Measurements from ENCODE around the gene SCGB1A1. TPM values are rescaled to one million over a fixed set of nuclear protein-coding genes. Genes with fewer than 3 reads are reported as not detected.

Gene SCGB1A1
- total RNA-seq, 2 experiments from 2014 or later = not detected

GRCh38 chr11:62427630-62428233 is 8.9 kb downstream of the SCGB1A1 start:
- TF ChIP-seq CTCF (conservative IDR thresholded peaks at IDR 0.05; ENCODE audit: low read length) = no peak
- TF ChIP-seq EZH2phosphoT487 (IDR thresholded peaks at IDR 0.05; ENCODE audit: borderline replicate concordance, low read depth, low read length) = no peak
- H3K27ac ChIP-seq (ENCODE audit: low read depth, low read length, poor library complexity, severe bottlenecking) = no peak overlapping the region
- BruUV-seq (replicated peaks) = no TSS peak
- H3K36me3 ChIP-seq (ENCODE audit: insufficient read depth, low read length) = no peaks in the 10 kb centered on the region
- no peaks in the 10 kb centered on the region for H3K79me2 ChIP-seq (ENCODE audit: insufficient read depth, low read depth, low read length)
- no peaks in the 10 kb centered on the region for H3K4me1 ChIP-seq (ENCODE audit: insufficient read depth, low read length, poor library complexity, severe bottlenecking)
- no peaks in the 10 kb centered on the region for H4K20me1 ChIP-seq (ENCODE audit: insufficient read depth, low read length)
- no peak overlapping the region for H3K4me2 ChIP-seq (ENCODE audit: low read length)
- POLR2A ChIA-PET = no interaction called here
- CTCF ChIA-PET (ENCODE audit: unreplicated experiment) = no interaction called here
- H3K9me2 ChIP-seq (ENCODE audit: insufficient read depth, low read length) = no peaks in the 10 kb centered on the region
- no peak overlapping the region for H3K4me3 ChIP-seq (ENCODE audit: low read depth, low read length, poor library complexity, severe bottlenecking)
- DNase-seq (ENCODE audit: low spot score) = no peak
- no peak overlapping the region for H2AFZ ChIP-seq (ENCODE audit: low read length)
- intact Hi-C loops (cut with micrococcal nuclease; ENCODE audit: unreplicated experiment) = no loop called here
- H3K9me3 ChIP-seq (ENCODE audit: low read length) = no peaks in the 10 kb centered on the region

- no peaks in the 10 kb centered on the region for H3K9me3 ChIP-seq (ENCODE audit: low read length)
- no peak overlapping the region for H3K4me2 ChIP-seq (ENCODE audit: low read length)
- ChIA-PET POLR2A (no interaction called here), CTCF (ENCODE audit: unreplicated experiment) (no interaction called here)
- no peak for DNase-seq (ENCODE audit: low spot score)
- H3K9me2 ChIP-seq (ENCODE audit: insufficient read depth, low read length) = no peaks in the 10 kb centered on the region
- no TSS peak for BruUV-seq (replicated peaks)
- H3K4me1 ChIP-seq (ENCODE audit: insufficient read depth, low read length, poor library complexity, severe bottlenecking) = no peaks in the 10 kb centered on the region
- no peaks in the 10 kb centered on the region for H4K20me1 ChIP-seq (ENCODE audit: insufficient read depth, low read length)
- H3K27ac ChIP-seq (ENCODE audit: low read depth, low read length, poor library complexity, severe bottlenecking) = no peak overlapping the region
- H2AFZ ChIP-seq (ENCODE audit: low read length) = no peak overlapping the region
- H3K4me3 ChIP-seq (ENCODE audit: low read depth, low read length, poor library complexity, severe bottlenecking) = no peak overlapping the region
- H3K36me3 ChIP-seq (ENCODE audit: insufficient read depth, low read length) = no peaks in the 10 kb centered on the region
- TF ChIP-seq EZH2phosphoT487 (IDR thresholded peaks at IDR 0.05; ENCODE audit: borderline replicate concordance, low read depth, low read length) = no peak
- TF ChIP-seq CTCF (conservative IDR thresholded peaks at IDR 0.05; ENCODE audit: low read length) = no peak
- intact Hi-C loops (cut with micrococcal nuclease; ENCODE audit: unreplicated experiment) = no loop called here
- no peaks in the 10 kb centered on the region for H3K79me2 ChIP-seq (ENCODE audit: insufficient read depth, low read depth, low read length)
These were observed 10.2 kb downstream of the SCGB1A1 start for GRCh38 chr11:62428871-62429560.

GRCh38 chr11:62430425-62430824 is 11.6 kb downstream of the SCGB1A1 start:
- Histone ChIP-seq H3K27ac (ENCODE audit: low read depth, low read length, poor library complexity, severe bottlenecking) (no peak overlapping the region), H3K4me1 (ENCODE audit: insufficient read depth, low read length, poor library complexity, severe bottlenecking) (no peaks in the 10 kb centered on the region), H2AFZ (ENCODE audit: low read length) (no peak overlapping the region), H3K79me2 (ENCODE audit: insufficient read depth, low read depth, low read length) (no peaks in the 10 kb centered on the region), H3K9me2 (ENCODE audit: insufficient read depth, low read length) (no peaks in the 10 kb centered on the region), H3K9me3 (ENCODE audit: low read length) (no peaks in the 10 kb centered on the region), H3K4me3 (ENCODE audit: low read depth, low read length, poor library complexity, severe bottlenecking) (no peak overlapping the region), H3K36me3 (ENCODE audit: insufficient read depth, low read length) (no peaks in the 10 kb centered on the region), H3K4me2 (ENCODE audit: low read length) (no peak overlapping the region), H4K20me1 (ENCODE audit: insufficient read depth, low read length) (no peaks in the 10 kb centered on the region)
- BruUV-seq (replicated peaks) = no TSS peak
- intact Hi-C loops (cut with micrococcal nuclease; ENCODE audit: unreplicated experiment) = no loop called here
- POLR2A ChIA-PET = no interaction called here
- TF ChIP-seq CTCF (conservative IDR thresholded peaks at IDR 0.05; ENCODE audit: low read length) = no peak
- TF ChIP-seq EZH2phosphoT487 (IDR thresholded peaks at IDR 0.05; ENCODE audit: borderline replicate concordance, low read depth, low read length) = no peak
- no peak for DNase-seq (ENCODE audit: low spot score)
- CTCF ChIA-PET (ENCODE audit: unreplicated experiment) = no interaction called here
